GM12873 (cell line): ENCODE measurements around the gene ADRA1B.

Experiments used
- CTCF ChIP-seq: IDR thresholded peaks from 2 replicates; pipeline ENCODE4 v1.5.1; 2012; ENCODE audit warnings: low read depth, mild to moderate bottlenecking, moderate library complexity, low read length, control low read depth; ENCODE audit not compliant: insufficient read depth; ENCODE audit errors: missing control alignments

The ADRA1B gene

GRCh38 chr5:159915904-159916840 is at the start of gene ADRA1B:
Gene ADRA1B, plus strand, starts transcription at chr5:159916482. Its CDS starts 424 bp downstream, at chr5:159916906.
- TF ChIP-seq CTCF: peak; percentile 41

GRCh38 chr5:159873680-159874079 is 42.6 kb upstream of the ADRA1B start:
- TF ChIP-seq CTCF: no peak

GRCh38 chr5:159874263-159874662 is 42.0 kb upstream of the ADRA1B start:
- no peak for TF ChIP-seq CTCF

- TF ChIP-seq CTCF: no peak
These were observed 39.3 kb upstream of the ADRA1B start for GRCh38 chr5:159877016-159877415.

GRCh38 chr5:159877894-159878448 is 38.3 kb upstream of the ADRA1B start:
- no peak for TF ChIP-seq CTCF

- TF ChIP-seq CTCF: no peak
These were observed 37.3 kb upstream of the ADRA1B start for GRCh38 chr5:159878988-159879471.

- TF ChIP-seq CTCF: no peak
These were observed 35.6 kb upstream of the ADRA1B start for GRCh38 chr5:159880676-159881075.
